ENCODE results near the gene GPX7.

DNA sequence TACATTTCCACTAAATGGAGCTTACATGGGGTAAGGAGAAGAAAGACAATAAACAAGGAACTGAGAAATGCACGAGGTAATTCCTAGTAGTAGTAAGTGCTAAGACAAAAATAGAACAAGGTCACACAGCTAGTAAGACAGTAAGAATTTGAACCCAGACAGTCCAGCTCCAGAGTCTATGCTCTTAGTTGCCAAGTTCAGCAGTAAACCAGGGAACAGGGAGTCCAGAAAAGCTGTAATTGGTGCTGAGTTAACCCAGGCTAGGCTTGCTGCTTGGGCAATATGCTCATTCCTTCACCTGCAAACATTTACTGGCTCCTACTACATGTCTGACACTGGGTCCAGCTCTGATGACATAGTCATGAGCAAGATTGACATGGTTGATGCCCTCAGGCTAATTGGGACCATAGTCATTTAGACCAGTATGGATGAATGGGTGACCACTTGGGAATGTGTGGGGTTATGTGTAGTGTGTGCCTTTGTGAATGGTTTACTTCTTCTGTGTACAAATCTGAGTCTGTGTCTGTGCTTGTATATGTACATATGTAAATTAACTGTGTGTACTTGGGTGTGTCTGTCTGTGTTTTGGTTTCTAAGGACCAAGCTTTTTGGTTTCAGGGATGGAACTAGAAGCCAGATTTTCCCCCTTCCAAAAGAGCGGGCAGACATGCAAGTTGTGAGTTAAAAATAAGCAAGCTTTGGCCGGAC, 2.0 kb downstream of the GPX7 start:
- TF ChIP-seq, protein P1, sequence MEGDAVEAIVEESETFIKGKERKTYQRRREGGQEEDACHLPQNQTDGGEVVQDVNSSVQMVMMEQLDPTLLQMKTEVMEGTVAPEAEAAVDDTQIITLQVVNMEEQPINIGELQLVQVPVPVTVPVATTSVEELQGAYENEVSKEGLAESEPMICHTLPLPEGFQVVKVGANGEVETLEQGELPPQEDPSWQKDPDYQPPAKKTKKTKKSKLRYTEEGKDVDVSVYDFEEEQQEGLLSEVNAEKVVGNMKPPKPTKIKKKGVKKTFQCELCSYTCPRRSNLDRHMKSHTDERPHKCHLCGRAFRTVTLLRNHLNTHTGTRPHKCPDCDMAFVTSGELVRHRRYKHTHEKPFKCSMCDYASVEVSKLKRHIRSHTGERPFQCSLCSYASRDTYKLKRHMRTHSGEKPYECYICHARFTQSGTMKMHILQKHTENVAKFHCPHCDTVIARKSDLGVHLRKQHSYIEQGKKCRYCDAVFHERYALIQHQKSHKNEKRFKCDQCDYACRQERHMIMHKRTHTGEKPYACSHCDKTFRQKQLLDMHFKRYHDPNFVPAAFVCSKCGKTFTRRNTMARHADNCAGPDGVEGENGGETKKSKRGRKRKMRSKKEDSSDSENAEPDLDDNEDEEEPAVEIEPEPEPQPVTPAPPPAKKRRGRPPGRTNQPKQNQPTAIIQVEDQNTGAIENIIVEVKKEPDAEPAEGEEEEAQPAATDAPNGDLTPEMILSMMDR (conservative IDR thresholded peaks at IDR 0.05; ENCODE audit: low read depth, low read length): no peak
- no peak for TF ChIP-seq POLR2A (IDR thresholded peaks at IDR 0.05; ENCODE audit: low read depth, low read length)
- no peak for TF ChIP-seq RAD21 (IDR thresholded peaks at IDR 0.05; ENCODE audit: low read length)
- TF ChIP-seq, protein P2, sequence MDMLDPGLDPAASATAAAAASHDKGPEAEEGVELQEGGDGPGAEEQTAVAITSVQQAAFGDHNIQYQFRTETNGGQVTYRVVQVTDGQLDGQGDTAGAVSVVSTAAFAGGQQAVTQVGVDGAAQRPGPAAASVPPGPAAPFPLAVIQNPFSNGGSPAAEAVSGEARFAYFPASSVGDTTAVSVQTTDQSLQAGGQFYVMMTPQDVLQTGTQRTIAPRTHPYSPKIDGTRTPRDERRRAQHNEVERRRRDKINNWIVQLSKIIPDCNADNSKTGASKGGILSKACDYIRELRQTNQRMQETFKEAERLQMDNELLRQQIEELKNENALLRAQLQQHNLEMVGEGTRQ (IDR thresholded peaks at IDR 0.05; ENCODE audit: low read depth, low read length): no peak
- no peak for TF ChIP-seq FOS (IDR thresholded peaks at IDR 0.05; ENCODE audit: low read depth, low read length)
- TF ChIP-seq, protein P3, sequence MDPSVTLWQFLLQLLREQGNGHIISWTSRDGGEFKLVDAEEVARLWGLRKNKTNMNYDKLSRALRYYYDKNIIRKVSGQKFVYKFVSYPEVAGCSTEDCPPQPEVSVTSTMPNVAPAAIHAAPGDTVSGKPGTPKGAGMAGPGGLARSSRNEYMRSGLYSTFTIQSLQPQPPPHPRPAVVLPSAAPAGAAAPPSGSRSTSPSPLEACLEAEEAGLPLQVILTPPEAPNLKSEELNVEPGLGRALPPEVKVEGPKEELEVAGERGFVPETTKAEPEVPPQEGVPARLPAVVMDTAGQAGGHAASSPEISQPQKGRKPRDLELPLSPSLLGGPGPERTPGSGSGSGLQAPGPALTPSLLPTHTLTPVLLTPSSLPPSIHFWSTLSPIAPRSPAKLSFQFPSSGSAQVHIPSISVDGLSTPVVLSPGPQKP (IDR thresholded peaks at IDR 0.05; ENCODE audit: borderline replicate concordance, low read depth, low read length): no peak
- TF ChIP-seq BHLHE40 (IDR thresholded peaks at IDR 0.05; ENCODE audit: low read depth, low read length): no peak
